PC-9 (cell line): ENCODE data around the gene RPS6KA5.

Source experiments
- CTCF ChIP-seq: fragments of 200-600 bp; sonication (generic); conservative IDR thresholded peaks from 2 replicates; pipeline ENCODE4 v1.6.1; 2017; ENCODE audit warnings: mixed run types, antibody characterized with exemption, mild to moderate bottlenecking, moderate library complexity
- EZH2 ChIP-seq: fragments of 200-600 bp; sonication (generic); IDR thresholded peaks from 2 replicates; pipeline ENCODE4 v1.8.0; 2017; ENCODE audit warnings: antibody characterized with exemption, low read depth

- TF ChIP-seq CTCF (no peak), EZH2 (no peak)
Measured at GRCh38 chr14:91070572-91070971, 10.1 kb upstream of the RPS6KA5 start.
